ENCODE data around the gene GNL1. TPM values are rescaled to one million over a fixed set of nuclear protein-coding genes. Genes with fewer than 3 reads are reported as not detected.

Gene GNL1
- total and polyA plus RNA-seq, 9 of the 15 experiments (the other 6 are each of a cell fraction or from before 2014, with no cell fraction given): 0.73 to 112 (median 58.0) TPM

DNA sequence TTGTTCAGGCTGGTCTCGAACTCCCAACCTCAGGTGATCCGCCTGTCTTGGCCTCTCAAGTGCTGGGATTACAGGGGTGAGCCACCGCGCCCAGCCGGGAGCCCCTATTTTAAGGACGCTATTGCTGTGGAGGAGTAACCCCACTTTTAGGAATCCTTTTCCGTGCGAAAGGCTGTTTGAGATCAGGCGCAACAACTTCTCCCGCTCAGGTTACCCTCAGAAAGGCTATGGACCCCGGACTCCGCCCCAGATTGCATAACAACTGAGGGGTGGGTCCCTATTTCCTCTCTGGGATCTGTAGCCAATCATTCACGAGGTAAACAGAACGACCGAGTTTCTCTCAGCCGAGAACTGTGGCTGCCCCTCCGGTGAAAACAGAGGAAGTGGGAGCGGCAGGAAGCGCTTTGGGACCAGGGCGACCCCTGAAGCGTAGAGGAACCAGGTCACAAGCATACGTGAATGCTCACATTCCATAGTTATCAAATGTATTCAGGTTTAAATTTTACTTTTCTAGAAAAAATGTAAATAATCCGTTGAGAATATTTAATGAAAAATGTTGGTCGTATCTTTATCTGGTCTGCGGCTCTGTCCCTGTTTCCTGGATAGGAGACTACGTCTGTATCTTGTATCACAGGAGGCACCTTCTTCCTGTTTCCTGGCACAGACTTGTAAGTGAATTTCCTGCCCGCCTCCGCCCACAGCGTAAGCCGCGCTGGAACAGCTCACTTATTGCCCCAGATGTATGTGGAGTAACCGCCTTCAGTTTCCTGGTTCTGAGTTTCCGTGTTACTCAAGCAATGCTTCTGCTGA, 40.1 kb downstream of the GNL1 start (continued):
- TF ChIP-seq CLOCK (CRISPR knock-in tag; IDR thresholded peaks at IDR 0.05; ENCODE audit: borderline replicate concordance) (no peak), LARP7 (IDR thresholded peaks at IDR 0.05) (no peak), GATA2 (CRISPR knock-in tag; IDR thresholded peaks at IDR 0.05) (peak; percentile 75), NBN (IDR thresholded peaks at IDR 0.05; ENCODE audit: low read depth) (peak; percentile 69; the same call in 1 of the 2 replicates), MTA3 (IDR thresholded peaks at IDR 0.05; ENCODE audit: borderline replicate concordance) (peak; percentile 85; the same call in 1 of the 2 replicates), GABPB1 (CRISPR knock-in tag; IDR thresholded peaks at IDR 0.05) (peak; percentile 70), NFIC (IDR thresholded peaks at IDR 0.05) (no peak; the same call in 1 of the 2 replicates), HDAC8 (tag; IDR thresholded peaks at IDR 0.05) (no peak), YY1 (IDR thresholded peaks at IDR 0.05; ENCODE audit: borderline replicate concordance in 1 of 3, control insufficient read depth in 1 of 3, extremely low read depth in 1 of 3, insufficient read depth in 3 of 3, insufficient read length in 1 of 3, insufficient replicate concordance in 2 of 3, low read depth in 1 of 3, low read length in 2 of 3) (peak in 2 of 3 experiments; percentile 44 to 82), FUS (optimal IDR thresholded peaks at IDR 0.05; ENCODE audit: low read depth, low read length) (no peak)
- TF ChIP-seq, protein P1, sequence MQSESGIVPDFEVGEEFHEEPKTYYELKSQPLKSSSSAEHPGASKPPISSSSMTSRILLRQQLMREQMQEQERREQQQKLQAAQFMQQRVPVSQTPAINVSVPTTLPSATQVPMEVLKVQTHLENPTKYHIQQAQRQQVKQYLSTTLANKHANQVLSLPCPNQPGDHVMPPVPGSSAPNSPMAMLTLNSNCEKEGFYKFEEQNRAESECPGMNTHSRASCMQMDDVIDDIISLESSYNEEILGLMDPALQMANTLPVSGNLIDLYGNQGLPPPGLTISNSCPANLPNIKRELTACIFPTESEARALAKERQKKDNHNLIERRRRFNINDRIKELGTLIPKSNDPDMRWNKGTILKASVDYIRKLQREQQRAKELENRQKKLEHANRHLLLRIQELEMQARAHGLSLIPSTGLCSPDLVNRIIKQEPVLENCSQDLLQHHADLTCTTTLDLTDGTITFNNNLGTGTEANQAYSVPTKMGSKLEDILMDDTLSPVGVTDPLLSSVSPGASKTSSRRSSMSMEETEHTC (IDR thresholded peaks at IDR 0.05): no peak
- TF ChIP-seq, protein P2, sequence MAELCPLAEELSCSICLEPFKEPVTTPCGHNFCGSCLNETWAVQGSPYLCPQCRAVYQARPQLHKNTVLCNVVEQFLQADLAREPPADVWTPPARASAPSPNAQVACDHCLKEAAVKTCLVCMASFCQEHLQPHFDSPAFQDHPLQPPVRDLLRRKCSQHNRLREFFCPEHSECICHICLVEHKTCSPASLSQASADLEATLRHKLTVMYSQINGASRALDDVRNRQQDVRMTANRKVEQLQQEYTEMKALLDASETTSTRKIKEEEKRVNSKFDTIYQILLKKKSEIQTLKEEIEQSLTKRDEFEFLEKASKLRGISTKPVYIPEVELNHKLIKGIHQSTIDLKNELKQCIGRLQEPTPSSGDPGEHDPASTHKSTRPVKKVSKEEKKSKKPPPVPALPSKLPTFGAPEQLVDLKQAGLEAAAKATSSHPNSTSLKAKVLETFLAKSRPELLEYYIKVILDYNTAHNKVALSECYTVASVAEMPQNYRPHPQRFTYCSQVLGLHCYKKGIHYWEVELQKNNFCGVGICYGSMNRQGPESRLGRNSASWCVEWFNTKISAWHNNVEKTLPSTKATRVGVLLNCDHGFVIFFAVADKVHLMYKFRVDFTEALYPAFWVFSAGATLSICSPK (IDR thresholded peaks at IDR 0.05; ENCODE audit: borderline replicate concordance): no peak
- TF ChIP-seq, protein P3, sequence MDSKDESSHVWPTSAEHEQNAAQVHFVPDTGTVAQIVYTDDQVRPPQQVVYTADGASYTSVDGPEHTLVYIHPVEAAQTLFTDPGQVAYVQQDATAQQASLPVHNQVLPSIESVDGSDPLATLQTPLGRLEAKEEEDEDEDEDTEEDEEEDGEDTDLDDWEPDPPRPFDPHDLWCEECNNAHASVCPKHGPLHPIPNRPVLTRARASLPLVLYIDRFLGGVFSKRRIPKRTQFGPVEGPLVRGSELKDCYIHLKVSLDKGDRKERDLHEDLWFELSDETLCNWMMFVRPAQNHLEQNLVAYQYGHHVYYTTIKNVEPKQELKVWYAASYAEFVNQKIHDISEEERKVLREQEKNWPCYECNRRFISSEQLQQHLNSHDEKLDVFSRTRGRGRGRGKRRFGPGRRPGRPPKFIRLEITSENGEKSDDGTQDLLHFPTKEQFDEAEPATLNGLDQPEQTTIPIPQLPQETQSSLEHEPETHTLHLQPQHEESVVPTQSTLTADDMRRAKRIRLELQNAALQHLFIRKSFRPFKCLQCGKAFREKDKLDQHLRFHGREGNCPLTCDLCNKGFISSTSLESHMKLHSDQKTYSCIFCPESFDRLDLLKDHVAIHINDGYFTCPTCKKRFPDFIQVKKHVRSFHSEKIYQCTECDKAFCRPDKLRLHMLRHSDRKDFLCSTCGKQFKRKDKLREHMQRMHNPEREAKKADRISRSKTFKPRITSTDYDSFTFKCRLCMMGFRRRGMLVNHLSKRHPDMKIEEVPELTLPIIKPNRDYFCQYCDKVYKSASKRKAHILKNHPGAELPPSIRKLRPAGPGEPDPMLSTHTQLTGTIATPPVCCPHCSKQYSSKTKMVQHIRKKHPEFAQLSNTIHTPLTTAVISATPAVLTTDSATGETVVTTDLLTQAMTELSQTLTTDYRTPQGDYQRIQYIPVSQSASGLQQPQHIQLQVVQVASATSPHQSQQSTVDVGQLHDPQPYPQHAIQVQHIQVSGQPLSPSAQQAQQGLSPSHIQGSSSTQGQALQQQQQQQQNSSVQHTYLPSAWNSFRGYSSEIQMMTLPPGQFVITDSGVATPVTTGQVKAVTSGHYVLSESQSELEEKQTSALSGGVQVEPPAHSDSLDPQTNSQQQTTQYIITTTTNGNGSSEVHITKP (IDR thresholded peaks at IDR 0.05; ENCODE audit: partially characterized antibody): peak; percentile 87
- TF ChIP-seq, protein P4, sequence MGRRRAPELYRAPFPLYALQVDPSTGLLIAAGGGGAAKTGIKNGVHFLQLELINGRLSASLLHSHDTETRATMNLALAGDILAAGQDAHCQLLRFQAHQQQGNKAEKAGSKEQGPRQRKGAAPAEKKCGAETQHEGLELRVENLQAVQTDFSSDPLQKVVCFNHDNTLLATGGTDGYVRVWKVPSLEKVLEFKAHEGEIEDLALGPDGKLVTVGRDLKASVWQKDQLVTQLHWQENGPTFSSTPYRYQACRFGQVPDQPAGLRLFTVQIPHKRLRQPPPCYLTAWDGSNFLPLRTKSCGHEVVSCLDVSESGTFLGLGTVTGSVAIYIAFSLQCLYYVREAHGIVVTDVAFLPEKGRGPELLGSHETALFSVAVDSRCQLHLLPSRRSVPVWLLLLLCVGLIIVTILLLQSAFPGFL (CRISPR knock-in tag; IDR thresholded peaks at IDR 0.05): 0 out of 2 replicates have a peak, but pooled peaks have one; percentile 48

All from K562 (cell line).